SU-DHL-6 (cell line): ENCODE data around the gene SLC35A3.

Experiments used
- H2AFZ ChIP-seq: fragments of 200-600 bp; sonication (generic); 2 replicates; pipeline ENCODE4 v1.6.1; 2014; ENCODE audit warnings: low read depth, mild to moderate bottlenecking, moderate library complexity, mixed read lengths, antibody characterized with exemption, low read length; ENCODE audit not compliant: severe bottlenecking
- H3F3A ChIP-seq: fragments of 200-600 bp; shearing (Covaris generic); 2 replicates; pipeline ENCODE4 v1.6.0; 2016; ENCODE audit warnings: antibody characterized with exemption, mild to moderate bottlenecking; ENCODE audit not compliant: insufficient read depth
- H3K27ac ChIP-seq: fragments of 200-600 bp; sonication (generic); 2 replicates; pipeline ENCODE4 v1.5.1; 2016; ENCODE audit warnings: low read depth, mild to moderate bottlenecking, low read length, moderate library complexity, mixed read lengths
- H3K27me3 ChIP-seq: fragments of 200-600 bp; sonication (generic), shearing (Covaris generic); 2 replicates; pipeline ENCODE4 v1.6.0; 2014; ENCODE audit warnings: mild to moderate bottlenecking, low read length
- H3K36me3 ChIP-seq: fragments of 200-600 bp; sonication (generic); 2 replicates; pipeline ENCODE4 v1.6.1; 2014; ENCODE audit warnings: mild to moderate bottlenecking, low read length, mixed read lengths
- H3K4me2 ChIP-seq: fragments of 300-600, 200-600 bp; shearing (Covaris generic), sonication (generic); 2 replicates; pipeline ENCODE4 v1.6.0; 2014; ENCODE audit warnings: low read length, low read depth, mild to moderate bottlenecking; ENCODE audit not compliant: poor library complexity, severe bottlenecking
- H3K4me3 ChIP-seq: fragments of 200-600 bp; sonication (generic); 2 replicates; pipeline ENCODE4 v1.5.1; 2014; ENCODE audit warnings: antibody characterized with exemption, low read length, mild to moderate bottlenecking, mixed read lengths; ENCODE audit not compliant: insufficient read depth, poor library complexity, severe bottlenecking
- H3K79me2 ChIP-seq: fragments of 200-600 bp; sonication (generic); 2 replicates; pipeline ENCODE4 v1.6.1; 2014; ENCODE audit warnings: mild to moderate bottlenecking, low read length, moderate library complexity; ENCODE audit not compliant: insufficient read depth
- H3K9ac ChIP-seq: fragments of 200-600 bp; sonication (generic); 2 replicates; pipeline ENCODE4 v1.7.0; 2014; ENCODE audit warnings: mild to moderate bottlenecking, low read length
- H3K9me2 ChIP-seq: fragments of 200-600 bp; sonication (generic); replicated peaks from 2 replicates; pipeline ENCODE4 v1.6.1; 2014; ENCODE audit warnings: low read length; ENCODE audit not compliant: insufficient read depth
- H3K9me3 ChIP-seq: fragments of 200-600 bp; sonication (generic); 2 replicates; pipeline ENCODE4 v1.6.1; 2014; ENCODE audit warnings: low read length, mixed read lengths; ENCODE audit not compliant: insufficient read depth
- H4K20me1 ChIP-seq: fragments of 200-600 bp; sonication (generic); 2 replicates; pipeline ENCODE4 v1.6.1; 2014; ENCODE audit warnings: low read depth, mild to moderate bottlenecking, antibody characterized with exemption, low read length, moderate library complexity, mixed read lengths
- EZH2phosphoT487 ChIP-seq: fragments of 200-600 bp; sonication (generic), shearing (Covaris generic); conservative IDR thresholded peaks from 2 replicates; pipeline ENCODE4 v1.6.1; 2018; ENCODE audit warnings: mild to moderate bottlenecking, antibody characterized with exemption, low read length, moderate library complexity, mixed read lengths
- TF ChIP-seq, protein P1 (sequence below): fragments of 200-600 bp; sonication (generic); IDR thresholded peaks from one replicate; pipeline ENCODE4 v1.5.1; 2017; ENCODE audit warnings: antibody characterized with exemption, mild to moderate bottlenecking, low read length, moderate library complexity; ENCODE audit not compliant: insufficient read depth, poor library complexity, severe bottlenecking

Gene SLC35A3

GRCh38 chr1:100077531-100077930 lies 107.7 kb downstream of the SLC35A3 start:
- Histone ChIP-seq H3K27ac (no peak overlapping the region), H3K4me2 (no peak overlapping the region), H3K9me3 (no peaks in the 10 kb centered on the region), H3K4me3 (no peak overlapping the region), H3K27me3 (no peaks in the 10 kb centered on the region), H3K9ac (no peak overlapping the region), H4K20me1 (no peaks in the 10 kb centered on the region), H3F3A (peaks cover 6% of the 10 kb centered on the region; the same call in 1 of the 2 replicates), H3K9me2 (no peaks in the 10 kb centered on the region), H2AFZ (no peak overlapping the region), H3K79me2 (no peaks in the 10 kb centered on the region), H3K36me3 (peaks cover 24% of the 10 kb centered on the region)
- TF ChIP-seq, protein P1, sequence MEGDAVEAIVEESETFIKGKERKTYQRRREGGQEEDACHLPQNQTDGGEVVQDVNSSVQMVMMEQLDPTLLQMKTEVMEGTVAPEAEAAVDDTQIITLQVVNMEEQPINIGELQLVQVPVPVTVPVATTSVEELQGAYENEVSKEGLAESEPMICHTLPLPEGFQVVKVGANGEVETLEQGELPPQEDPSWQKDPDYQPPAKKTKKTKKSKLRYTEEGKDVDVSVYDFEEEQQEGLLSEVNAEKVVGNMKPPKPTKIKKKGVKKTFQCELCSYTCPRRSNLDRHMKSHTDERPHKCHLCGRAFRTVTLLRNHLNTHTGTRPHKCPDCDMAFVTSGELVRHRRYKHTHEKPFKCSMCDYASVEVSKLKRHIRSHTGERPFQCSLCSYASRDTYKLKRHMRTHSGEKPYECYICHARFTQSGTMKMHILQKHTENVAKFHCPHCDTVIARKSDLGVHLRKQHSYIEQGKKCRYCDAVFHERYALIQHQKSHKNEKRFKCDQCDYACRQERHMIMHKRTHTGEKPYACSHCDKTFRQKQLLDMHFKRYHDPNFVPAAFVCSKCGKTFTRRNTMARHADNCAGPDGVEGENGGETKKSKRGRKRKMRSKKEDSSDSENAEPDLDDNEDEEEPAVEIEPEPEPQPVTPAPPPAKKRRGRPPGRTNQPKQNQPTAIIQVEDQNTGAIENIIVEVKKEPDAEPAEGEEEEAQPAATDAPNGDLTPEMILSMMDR, result no peak
- no peak for TF ChIP-seq EZH2phosphoT487

- TF ChIP-seq, protein P1, result no peak
- TF ChIP-seq EZH2phosphoT487, result no peak
- Histone ChIP-seq H3K4me3 (no peak overlapping the region), H3K36me3 (peaks cover 44% of the 10 kb centered on the region)
These were observed 110.5 kb downstream of the SLC35A3 start for GRCh38 chr1:100080331-100080730.

More at GRCh38 chr1:100080331-100080730, 110.5 kb downstream of the SLC35A3 start:
- no peak overlapping the region for H3K27ac ChIP-seq
- no peak overlapping the region for H2AFZ ChIP-seq
- H3K4me2 ChIP-seq, result no peak overlapping the region
- no peaks in the 10 kb centered on the region for H3K79me2 ChIP-seq
- H4K20me1 ChIP-seq, result no peaks in the 10 kb centered on the region
- H3K9ac ChIP-seq, result no peak overlapping the region
- no peaks in the 10 kb centered on the region for H3K9me2 ChIP-seq
- no peaks in the 10 kb centered on the region for H3K27me3 ChIP-seq
- H3K9me3 ChIP-seq, result no peaks in the 10 kb centered on the region
- H3F3A ChIP-seq, result peaks cover 28% of the 10 kb centered on the region
